ENCODE measurements around the gene STAT2.
A peak's percentile ranks its signal among the peaks of the same experiment; 100 is the strongest.

STAT2 gene

DNA sequence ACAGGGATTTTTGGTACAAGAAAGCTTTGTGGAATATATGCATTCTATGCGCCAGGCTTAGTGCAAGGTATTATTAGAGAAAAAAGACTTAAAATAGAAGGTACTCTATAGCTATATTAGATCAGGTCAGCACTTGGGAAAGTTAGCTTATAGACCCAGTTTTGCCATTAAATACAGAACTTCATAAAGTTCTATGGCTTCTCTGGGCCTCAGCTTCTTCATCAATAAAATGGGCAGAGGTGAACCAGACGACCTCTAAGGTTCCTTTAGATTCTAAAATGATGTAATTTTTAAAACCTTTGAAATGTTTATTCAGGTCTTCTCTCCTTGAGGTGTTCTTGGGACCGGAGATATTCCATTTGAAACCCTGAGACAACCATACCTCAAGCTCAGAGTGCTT is 51.2 kb downstream of the STAT2 start:
- H3K9me3 ChIP-seq (ENCODE audit: control insufficient read depth in 2 of 2, low read length in 2 of 2) = no peaks in the 10 kb centered on the region
- H3K27me3 ChIP-seq (ENCODE audit: control insufficient read depth in 2 of 2, insufficient read depth in 2 of 2, low read length in 2 of 2) = no peaks in the 10 kb centered on the region
- no peak overlapping the region for H3K9ac ChIP-seq (ENCODE audit: low read depth in 1 of 2, low read length in 2 of 2)
- no peak overlapping the region for H3K4me3 ChIP-seq (ENCODE audit: low read length in 2 of 2)
- no peaks in the 10 kb centered on the region for H3K4me1 ChIP-seq (ENCODE audit: control insufficient read depth in 2 of 2, insufficient read depth in 2 of 2, low read length in 2 of 2)
- H3K36me3 ChIP-seq (ENCODE audit: control insufficient read depth in 2 of 2, insufficient read depth in 2 of 2, low read length in 2 of 2) = peaks cover 26 to 30% of the 10 kb centered on the region in 2 donors
- no peak overlapping the region for H3K27ac ChIP-seq (ENCODE audit: low read depth in 2 of 2, low read length in 2 of 2)

DNA sequence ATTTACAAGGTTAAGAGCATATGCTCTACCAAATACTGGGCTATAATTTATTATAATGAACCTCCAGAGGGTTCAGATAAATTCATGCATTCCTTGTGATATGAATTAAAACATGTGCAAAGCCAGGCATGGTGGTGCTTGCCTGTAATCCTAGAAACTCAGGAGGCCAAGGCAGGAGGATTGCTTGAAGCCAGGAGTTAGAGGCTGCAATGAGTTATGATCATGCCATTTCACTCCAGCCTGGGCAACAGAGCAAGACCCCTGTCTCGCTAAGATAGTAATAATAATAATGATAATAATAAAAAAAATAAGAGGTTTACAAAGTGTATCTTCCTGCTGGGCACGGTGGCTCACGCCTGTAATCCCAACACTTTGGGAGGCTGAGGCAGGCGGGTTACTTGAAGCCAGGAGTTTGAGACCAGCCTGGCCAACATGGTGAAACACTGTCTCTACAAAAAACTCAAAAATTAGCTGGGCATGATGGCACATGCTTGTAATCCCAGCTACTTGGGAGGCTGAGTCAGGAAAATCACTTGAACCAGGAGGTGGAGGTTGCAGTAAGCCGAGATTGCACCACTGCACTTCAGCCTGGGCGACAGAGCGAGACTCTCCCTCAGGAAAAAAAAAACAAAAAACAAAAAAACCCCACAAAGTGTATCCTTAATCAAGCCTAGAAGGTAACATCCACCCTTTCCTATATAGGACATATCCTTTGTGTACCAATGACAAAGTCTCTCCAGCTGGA is 52.5 kb downstream of the STAT2 start:
- Histone ChIP-seq H3K9ac (ENCODE audit: low read depth in 1 of 2, low read length in 2 of 2) (no peak overlapping the region), H3K27me3 (ENCODE audit: control insufficient read depth in 2 of 2, insufficient read depth in 2 of 2, low read length in 2 of 2) (no peaks in the 10 kb centered on the region), H3K4me3 (ENCODE audit: low read length in 2 of 2) (no peak overlapping the region), H3K9me3 (ENCODE audit: control insufficient read depth in 2 of 2, low read length in 2 of 2) (no peaks in the 10 kb centered on the region), H3K4me1 (ENCODE audit: control insufficient read depth in 2 of 2, insufficient read depth in 2 of 2, low read length in 2 of 2) (no peaks in the 10 kb centered on the region), H3K36me3 (ENCODE audit: control insufficient read depth in 2 of 2, insufficient read depth in 2 of 2, low read length in 2 of 2) (peaks cover 26 to 30% of the 10 kb centered on the region in 2 donors), H3K27ac (ENCODE audit: low read depth in 2 of 2, low read length in 2 of 2) (no peak overlapping the region)

DNA sequence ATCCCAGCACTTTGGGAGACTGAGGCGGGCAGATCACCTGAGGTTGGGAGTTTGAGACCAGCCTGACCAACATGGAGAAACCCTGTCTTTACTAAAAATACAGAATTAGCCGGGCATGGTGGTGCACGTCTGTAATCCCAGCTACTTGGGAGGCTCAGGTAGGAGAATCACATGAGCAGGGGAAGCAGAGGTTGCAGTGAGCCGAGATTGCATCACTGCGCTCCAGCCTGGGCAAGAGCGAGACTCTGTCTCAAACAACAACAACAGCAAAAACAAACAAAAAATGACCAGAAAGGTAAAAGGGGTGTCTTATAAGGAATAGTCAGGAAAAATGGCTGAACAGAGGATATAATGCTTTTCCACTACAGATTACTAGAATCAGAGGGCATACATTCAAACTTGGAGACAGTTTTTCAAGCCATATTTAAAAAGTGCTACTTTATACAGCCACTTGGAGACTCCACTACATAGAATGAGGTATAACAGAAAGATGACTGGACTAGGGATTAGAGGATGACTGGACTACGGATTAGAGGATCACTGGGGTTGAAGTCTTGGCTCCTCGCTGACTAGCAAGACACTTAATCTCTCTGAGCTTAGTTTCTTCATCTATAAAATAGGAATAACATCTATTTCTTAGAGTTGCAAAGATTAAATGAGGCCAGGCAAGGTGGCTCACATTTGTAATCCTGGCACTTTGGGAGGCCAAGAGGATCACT is 54.9 kb downstream of the STAT2 start:
- H3K9ac ChIP-seq (ENCODE audit: low read depth in 1 of 2, low read length in 2 of 2) = no peak overlapping the region
- no peaks in the 10 kb centered on the region for H3K9me3 ChIP-seq (ENCODE audit: control insufficient read depth in 2 of 2, low read length in 2 of 2)
- H3K27me3 ChIP-seq (ENCODE audit: control insufficient read depth in 2 of 2, insufficient read depth in 2 of 2, low read length in 2 of 2) = no peaks in the 10 kb centered on the region
- no peak overlapping the region for H3K4me3 ChIP-seq (ENCODE audit: low read length in 2 of 2)
- no peak overlapping the region for H3K27ac ChIP-seq (ENCODE audit: low read depth in 2 of 2, low read length in 2 of 2)
- peaks cover 12 to 13% of the 10 kb centered on the region in 2 donors for H3K4me1 ChIP-seq (ENCODE audit: control insufficient read depth in 2 of 2, insufficient read depth in 2 of 2, low read length in 2 of 2)
- H3K36me3 ChIP-seq (ENCODE audit: control insufficient read depth in 2 of 2, insufficient read depth in 2 of 2, low read length in 2 of 2) = peaks cover 14 to 17% of the 10 kb centered on the region in 2 donors

DNA sequence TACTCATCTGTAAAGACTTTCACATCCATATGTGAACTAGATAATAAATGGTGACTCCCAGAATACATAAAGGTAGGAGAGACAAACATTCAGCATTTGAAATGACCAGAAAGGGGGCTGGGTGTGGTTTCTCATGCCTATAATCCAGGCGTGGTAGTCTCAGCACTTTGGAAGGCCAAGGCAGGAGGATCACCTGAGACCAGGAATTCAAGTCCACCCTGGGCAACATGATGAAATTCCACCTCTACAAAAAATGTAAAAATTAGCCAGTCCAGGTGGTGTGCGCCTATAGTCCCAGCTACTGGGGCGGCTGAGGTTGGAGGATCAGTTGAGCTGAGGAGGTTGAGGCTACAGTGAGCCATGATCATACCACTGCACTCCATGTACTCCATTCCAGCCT is 55.6 kb downstream of the STAT2 start:
- Histone ChIP-seq H3K27ac (ENCODE audit: low read depth in 2 of 2, low read length in 2 of 2) (no peak overlapping the region), H3K9me3 (ENCODE audit: control insufficient read depth in 2 of 2, low read length in 2 of 2) (no peaks in the 10 kb centered on the region), H3K27me3 (ENCODE audit: control insufficient read depth in 2 of 2, insufficient read depth in 2 of 2, low read length in 2 of 2) (no peaks in the 10 kb centered on the region), H3K9ac (ENCODE audit: low read depth in 1 of 2, low read length in 2 of 2) (no peak overlapping the region), H3K4me3 (ENCODE audit: low read length in 2 of 2) (no peak overlapping the region), H3K4me1 (ENCODE audit: control insufficient read depth in 2 of 2, insufficient read depth in 2 of 2, low read length in 2 of 2) (peaks cover 12 to 16% of the 10 kb centered on the region in 2 donors), H3K36me3 (ENCODE audit: control insufficient read depth in 2 of 2, insufficient read depth in 2 of 2, low read length in 2 of 2) (peaks cover 9 to 15% of the 10 kb centered on the region in 2 donors)

DNA sequence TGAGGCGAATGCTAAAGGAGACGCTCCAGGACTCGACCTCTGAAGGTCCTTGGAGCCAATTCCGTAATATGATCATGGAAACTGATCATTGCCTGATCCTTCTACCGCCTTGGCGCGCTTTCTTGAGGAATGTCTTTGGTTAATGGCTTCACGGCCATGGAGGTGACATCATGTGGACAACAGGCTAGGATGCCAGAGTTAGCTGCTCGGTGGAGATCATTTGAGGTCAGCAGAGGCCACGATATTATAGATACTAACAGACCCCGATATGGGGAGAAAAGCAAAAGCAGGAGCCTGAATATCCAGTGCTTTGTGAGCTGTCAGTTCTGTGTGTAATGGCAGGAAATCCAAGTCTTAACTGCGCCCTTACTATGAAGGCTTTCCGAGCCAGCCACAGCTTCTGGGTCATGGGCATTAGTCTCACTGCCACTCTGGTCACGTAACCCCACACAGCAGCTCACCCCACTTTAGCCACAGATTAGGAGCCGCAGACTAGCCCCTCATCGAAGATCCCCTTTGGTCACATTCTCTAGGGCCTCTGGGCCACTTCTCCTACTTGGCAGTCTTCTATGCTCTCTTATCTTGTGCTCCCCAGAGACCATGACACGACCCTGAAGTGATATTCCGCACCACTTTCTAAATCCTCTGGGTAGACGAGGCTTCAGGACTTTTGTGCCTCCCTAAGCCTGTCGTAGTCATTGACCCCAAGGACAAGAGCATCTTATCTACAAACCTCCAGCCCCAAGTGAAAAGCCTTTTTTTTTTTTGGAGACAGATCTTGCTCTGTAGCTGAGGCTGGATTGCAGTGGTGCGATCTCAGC is 59.1 kb downstream of the STAT2 start:
- H3K36me3 ChIP-seq (ENCODE audit: control insufficient read depth in 2 of 2, insufficient read depth in 2 of 2, low read length in 2 of 2) = peaks cover 8 to 10% of the 10 kb centered on the region in 2 donors
- peaks cover 32 to 35% of the 10 kb centered on the region in 2 donors for H3K4me1 ChIP-seq (ENCODE audit: control insufficient read depth in 2 of 2, insufficient read depth in 2 of 2, low read length in 2 of 2)

DNA sequence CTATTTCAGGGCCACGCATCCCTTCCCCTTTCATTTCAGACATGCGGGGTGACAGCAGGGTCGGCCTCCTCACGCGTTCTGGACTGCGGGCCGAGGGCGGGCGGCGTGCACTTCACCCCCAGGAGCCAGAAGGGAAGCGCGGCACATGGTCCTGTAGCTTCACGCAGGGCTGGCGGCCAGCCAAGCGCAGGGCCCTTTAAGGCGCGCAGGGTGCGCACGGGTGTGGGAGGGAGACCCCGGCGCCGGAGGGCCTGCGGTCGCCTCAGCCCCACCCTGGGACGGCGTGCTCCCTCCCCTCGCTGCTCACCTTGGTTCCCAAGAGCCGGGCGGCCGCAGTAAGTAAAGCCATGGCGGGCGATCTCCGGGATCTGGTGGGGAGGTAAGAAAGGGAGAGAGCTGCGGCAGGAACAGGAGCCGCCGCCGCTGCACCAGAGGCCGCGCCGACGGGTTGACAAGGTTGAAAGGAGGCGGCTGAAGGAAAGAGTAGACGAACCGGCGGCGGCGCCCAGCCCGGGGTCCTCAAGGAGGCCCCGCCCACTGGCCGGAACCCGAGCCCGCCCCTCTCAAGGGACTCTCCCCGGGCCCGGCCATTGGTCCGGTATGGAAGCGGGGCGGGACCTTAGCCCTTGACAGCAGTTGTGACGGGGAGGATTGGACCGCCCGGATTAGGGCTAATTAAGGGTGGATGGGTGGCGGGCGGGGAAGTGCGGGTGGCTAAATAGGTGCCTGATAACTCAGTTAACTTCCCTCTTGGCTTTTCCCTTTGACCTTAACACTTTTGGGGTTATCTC is 59.9 kb downstream of the STAT2 start, which contains the start of gene CS:
CS (minus strand) TSS at position 478 of the 791 bp plus-strand sequence; CDS start at position 349, 129 bp downstream.
- peak within 1 kb of the TSS; percentile 85 to 88 for H3K4me3 ChIP-seq (ENCODE audit: low read length in 2 of 2)
- peaks cover 32 to 35% of the 10 kb centered on the region in 2 donors for H3K4me1 ChIP-seq (ENCODE audit: control insufficient read depth in 2 of 2, insufficient read depth in 2 of 2, low read length in 2 of 2)
- H3K36me3 ChIP-seq (ENCODE audit: control insufficient read depth in 2 of 2, insufficient read depth in 2 of 2, low read length in 2 of 2) = peaks cover 6 to 10% of the 10 kb centered on the region in 2 donors

More for the DNA sequence above, 59.1 kb downstream of the STAT2 start:
- no peaks in the 10 kb centered on the region for H3K9me3 ChIP-seq (ENCODE audit: control insufficient read depth in 2 of 2, low read length in 2 of 2)
- peak overlapping the region; percentile 79 to 87 for H3K9ac ChIP-seq (ENCODE audit: low read depth in 1 of 2, low read length in 2 of 2)
- peak overlapping the region; percentile 53 to 85 for H3K4me3 ChIP-seq (ENCODE audit: low read length in 2 of 2)
- no peaks in the 10 kb centered on the region for H3K27me3 ChIP-seq (ENCODE audit: control insufficient read depth in 2 of 2, insufficient read depth in 2 of 2, low read length in 2 of 2)
- H3K27ac ChIP-seq (ENCODE audit: low read depth in 2 of 2, low read length in 2 of 2) = peak overlapping the region; percentile 93 to 98

DNA sequence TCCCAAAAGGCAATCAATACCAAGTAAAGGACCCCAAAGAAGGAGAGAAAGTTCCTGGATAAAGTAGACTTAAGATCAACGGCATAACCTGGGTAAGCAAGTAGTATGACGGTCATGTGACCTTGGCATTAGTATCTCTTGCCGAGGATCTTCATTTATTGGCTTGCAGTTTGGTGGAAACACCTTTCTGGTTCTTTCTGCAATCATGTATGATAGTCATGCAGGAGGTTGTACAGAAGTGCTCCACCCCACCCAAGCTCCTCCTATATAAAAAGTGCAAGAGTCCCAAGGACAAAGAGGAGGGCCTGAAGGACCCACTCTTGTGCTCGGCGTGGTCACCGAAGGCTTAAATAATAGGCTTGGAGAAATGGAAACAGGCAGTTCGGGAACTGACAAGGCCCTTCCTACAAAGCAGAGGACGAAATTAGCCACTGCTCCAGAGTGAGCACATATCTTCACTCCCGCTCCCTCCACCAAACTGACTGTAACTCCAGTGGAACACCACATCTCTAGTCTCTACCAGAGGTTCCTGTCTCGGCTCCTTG is 60.5 kb downstream of the STAT2 start:
- H3K27ac ChIP-seq (ENCODE audit: low read depth in 2 of 2, low read length in 2 of 2) = peak overlapping the region; percentile 93 to 98
- no peaks in the 10 kb centered on the region for H3K9me3 ChIP-seq (ENCODE audit: control insufficient read depth in 2 of 2, low read length in 2 of 2)
- peaks cover 6 to 9% of the 10 kb centered on the region in 2 donors for H3K36me3 ChIP-seq (ENCODE audit: control insufficient read depth in 2 of 2, insufficient read depth in 2 of 2, low read length in 2 of 2)
- H3K27me3 ChIP-seq (ENCODE audit: control insufficient read depth in 2 of 2, insufficient read depth in 2 of 2, low read length in 2 of 2) = no peaks in the 10 kb centered on the region
- H3K4me3 ChIP-seq (ENCODE audit: low read length in 2 of 2) = peak overlapping the region; percentile 85 to 88
- H3K9ac ChIP-seq (ENCODE audit: low read depth in 1 of 2, low read length in 2 of 2) = peak overlapping the region; percentile 77 to 79
- peaks cover 32 to 35% of the 10 kb centered on the region in 2 donors for H3K4me1 ChIP-seq (ENCODE audit: control insufficient read depth in 2 of 2, insufficient read depth in 2 of 2, low read length in 2 of 2)

More for the DNA sequence above, 59.9 kb downstream of the STAT2 start, which contains the start of gene CS:
- Histone ChIP-seq H3K27ac (ENCODE audit: low read depth in 2 of 2, low read length in 2 of 2) (peak within 1 kb of the TSS; percentile 93 to 98), H3K9me3 (ENCODE audit: control insufficient read depth in 2 of 2, low read length in 2 of 2) (no peaks in the 10 kb centered on the region), H3K9ac (ENCODE audit: low read depth in 1 of 2, low read length in 2 of 2) (peak within 1 kb of the TSS; percentile 79 to 87), H3K27me3 (ENCODE audit: control insufficient read depth in 2 of 2, insufficient read depth in 2 of 2, low read length in 2 of 2) (no peaks in the 10 kb centered on the region)

DNA sequence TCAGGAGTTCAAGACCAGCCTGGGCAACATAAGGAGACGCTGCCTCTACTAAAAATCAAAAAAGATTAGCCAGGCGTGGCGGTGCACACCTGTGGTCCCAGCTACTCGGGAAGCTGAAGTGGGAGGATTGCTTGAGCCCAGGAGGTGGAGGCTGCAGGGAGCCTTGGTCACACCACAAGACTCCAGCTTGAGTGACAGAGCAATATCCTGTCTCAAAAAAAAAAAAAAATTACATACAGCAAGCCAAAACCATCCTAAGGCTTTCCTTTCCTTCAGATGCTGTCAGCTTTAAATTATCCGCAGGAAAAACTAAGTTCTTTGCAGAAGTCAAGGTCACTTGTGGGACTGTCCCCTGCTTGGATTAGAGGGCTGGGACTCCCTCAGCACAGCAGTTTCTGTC is 61.1 kb downstream of the STAT2 start:
- H3K36me3 ChIP-seq (ENCODE audit: control insufficient read depth in 2 of 2, insufficient read depth in 2 of 2, low read length in 2 of 2) = peaks cover 6 to 7% of the 10 kb centered on the region in 2 donors
- H3K4me1 ChIP-seq (ENCODE audit: control insufficient read depth in 2 of 2, insufficient read depth in 2 of 2, low read length in 2 of 2) = peaks cover 32 to 35% of the 10 kb centered on the region in 2 donors
- H3K27me3 ChIP-seq (ENCODE audit: control insufficient read depth in 2 of 2, insufficient read depth in 2 of 2, low read length in 2 of 2) = no peaks in the 10 kb centered on the region
- H3K27ac ChIP-seq (ENCODE audit: low read depth in 2 of 2, low read length in 2 of 2) = peak overlapping the region; percentile 93 to 98
- H3K9me3 ChIP-seq (ENCODE audit: control insufficient read depth in 2 of 2, low read length in 2 of 2) = no peaks in the 10 kb centered on the region
- peak overlapping the region; percentile 85 to 88 for H3K4me3 ChIP-seq (ENCODE audit: low read length in 2 of 2)
- H3K9ac ChIP-seq (ENCODE audit: low read depth in 1 of 2, low read length in 2 of 2) = peak overlapping the region; percentile 77 to 79

DNA sequence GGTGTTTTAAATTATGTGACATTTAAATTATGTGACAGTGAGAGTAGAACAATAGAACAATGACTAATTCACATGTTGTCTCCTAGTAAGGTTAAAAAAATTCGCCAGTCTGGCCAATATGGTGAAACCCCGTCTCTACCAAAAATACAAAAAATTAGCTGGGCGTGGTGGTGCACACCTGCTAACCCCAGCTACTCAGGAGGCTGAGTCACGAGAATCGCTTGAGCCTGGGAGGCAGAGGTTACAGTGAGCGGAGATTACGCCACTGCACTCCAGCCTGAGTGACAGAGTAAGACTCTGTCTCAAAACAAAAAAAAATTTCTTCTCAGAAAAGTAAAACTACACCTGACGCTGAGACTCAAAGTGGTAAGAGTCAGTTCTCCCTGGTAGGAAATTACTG is 62.5 kb downstream of the STAT2 start:
- H3K9me3 ChIP-seq (ENCODE audit: control insufficient read depth in 2 of 2, low read length in 2 of 2) = no peaks in the 10 kb centered on the region
- H3K4me3 ChIP-seq (ENCODE audit: low read length in 2 of 2) = no peak overlapping the region
- no peak overlapping the region for H3K27ac ChIP-seq (ENCODE audit: low read depth in 2 of 2, low read length in 2 of 2)
- no peak overlapping the region for H3K9ac ChIP-seq (ENCODE audit: low read depth in 1 of 2, low read length in 2 of 2)
- H3K27me3 ChIP-seq (ENCODE audit: control insufficient read depth in 2 of 2, insufficient read depth in 2 of 2, low read length in 2 of 2) = no peaks in the 10 kb centered on the region
- H3K4me1 ChIP-seq (ENCODE audit: control insufficient read depth in 2 of 2, insufficient read depth in 2 of 2, low read length in 2 of 2) = peaks cover 32 to 35% of the 10 kb centered on the region in 2 donors
- peaks cover 6 to 9% of the 10 kb centered on the region in 2 donors for H3K36me3 ChIP-seq (ENCODE audit: control insufficient read depth in 2 of 2, insufficient read depth in 2 of 2, low read length in 2 of 2)
